ENCODE data around the gene LCE7A.

Gene LCE7A

GRCh38 chr1:152907686-152908601, 48.1 kb downstream of the LCE7A start, which contains the start of gene IVL:
IVL (plus strand) TSS chr1:152908546; CDS start chr1:152909798, 1,252 bp downstream.
- Histone ChIP-seq H3F3A (ENCODE audit: control insufficient read depth, insufficient read depth) (no peaks in the 10 kb centered on the region), H3K36me3 (ENCODE audit: control insufficient read depth, low read length) (no peaks in the 10 kb centered on the region), H4K20me1 (ENCODE audit: control insufficient read depth, insufficient read depth, low read depth, low read length) (no peaks in the 10 kb centered on the region), H3K27me3 (ENCODE audit: control insufficient read depth, low read length) (no peaks in the 10 kb centered on the region), H3K4me1 (ENCODE audit: control insufficient read depth, low read length) (no peaks in the 10 kb centered on the region), H3K9me2 (replicated peaks; ENCODE audit: control insufficient read depth, low read length) (no peaks in the 10 kb centered on the region), H3K4me2 (ENCODE audit: low read length) (no peak within 1 kb of the TSS), H3K9me3 (ENCODE audit: control insufficient read depth, insufficient read depth, low read length) (no peaks in the 10 kb centered on the region), H3K4me3 (ENCODE audit: low read length) (no peak within 1 kb of the TSS), H3K79me2 (ENCODE audit: control insufficient read depth, low read length) (no peaks in the 10 kb centered on the region), H3K27ac (ENCODE audit: low read depth, low read length) (no peak within 1 kb of the TSS)
- no peak for TF ChIP-seq EZH2phosphoT487 (IDR thresholded peaks at IDR 0.05; ENCODE audit: borderline replicate concordance, low read length)

DNA sequence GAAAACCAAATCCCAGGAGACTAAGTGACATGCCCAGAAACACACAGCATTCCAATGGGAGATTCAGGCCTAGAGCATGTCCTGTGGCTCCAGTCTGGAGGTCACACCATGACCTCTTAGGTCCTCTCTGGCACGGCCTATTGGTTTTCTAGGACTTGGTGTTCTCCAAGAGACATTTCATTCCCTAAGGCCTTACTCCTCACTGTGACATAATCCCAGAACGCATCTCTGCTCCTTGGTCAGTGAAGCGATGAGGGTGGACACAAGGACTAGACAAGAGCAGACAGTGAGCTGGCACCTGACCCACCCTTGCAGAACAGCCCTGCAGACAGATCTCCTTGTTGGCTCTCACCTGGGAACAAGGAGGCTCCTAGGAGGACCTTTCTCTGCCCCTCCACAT, 49.4 kb downstream of the LCE7A start:
- Histone ChIP-seq H4K20me1 (ENCODE audit: control insufficient read depth, insufficient read depth, low read depth, low read length) (no peaks in the 10 kb centered on the region), H3K27ac (ENCODE audit: low read depth, low read length) (no peak overlapping the region), H3K4me2 (ENCODE audit: low read length) (no peak overlapping the region), H3K4me3 (ENCODE audit: low read length) (no peak overlapping the region), H3K79me2 (ENCODE audit: control insufficient read depth, low read length) (no peaks in the 10 kb centered on the region), H3K9me2 (replicated peaks; ENCODE audit: control insufficient read depth, low read length) (no peaks in the 10 kb centered on the region), H3F3A (ENCODE audit: control insufficient read depth, insufficient read depth) (no peaks in the 10 kb centered on the region), H3K4me1 (ENCODE audit: control insufficient read depth, low read length) (no peaks in the 10 kb centered on the region), H3K36me3 (ENCODE audit: control insufficient read depth, low read length) (no peaks in the 10 kb centered on the region), H3K9me3 (ENCODE audit: control insufficient read depth, insufficient read depth, low read length) (no peaks in the 10 kb centered on the region), H3K27me3 (ENCODE audit: control insufficient read depth, low read length) (no peaks in the 10 kb centered on the region)
- no peak for TF ChIP-seq EZH2phosphoT487 (IDR thresholded peaks at IDR 0.05; ENCODE audit: borderline replicate concordance, low read length)
- TF ChIP-seq, protein P1, sequence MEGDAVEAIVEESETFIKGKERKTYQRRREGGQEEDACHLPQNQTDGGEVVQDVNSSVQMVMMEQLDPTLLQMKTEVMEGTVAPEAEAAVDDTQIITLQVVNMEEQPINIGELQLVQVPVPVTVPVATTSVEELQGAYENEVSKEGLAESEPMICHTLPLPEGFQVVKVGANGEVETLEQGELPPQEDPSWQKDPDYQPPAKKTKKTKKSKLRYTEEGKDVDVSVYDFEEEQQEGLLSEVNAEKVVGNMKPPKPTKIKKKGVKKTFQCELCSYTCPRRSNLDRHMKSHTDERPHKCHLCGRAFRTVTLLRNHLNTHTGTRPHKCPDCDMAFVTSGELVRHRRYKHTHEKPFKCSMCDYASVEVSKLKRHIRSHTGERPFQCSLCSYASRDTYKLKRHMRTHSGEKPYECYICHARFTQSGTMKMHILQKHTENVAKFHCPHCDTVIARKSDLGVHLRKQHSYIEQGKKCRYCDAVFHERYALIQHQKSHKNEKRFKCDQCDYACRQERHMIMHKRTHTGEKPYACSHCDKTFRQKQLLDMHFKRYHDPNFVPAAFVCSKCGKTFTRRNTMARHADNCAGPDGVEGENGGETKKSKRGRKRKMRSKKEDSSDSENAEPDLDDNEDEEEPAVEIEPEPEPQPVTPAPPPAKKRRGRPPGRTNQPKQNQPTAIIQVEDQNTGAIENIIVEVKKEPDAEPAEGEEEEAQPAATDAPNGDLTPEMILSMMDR (IDR thresholded peaks at IDR 0.05; ENCODE audit: low read depth, low read length, poor library complexity, severe bottlenecking): no peak

Measured in DOHH2 (cell line).